ENCODE results near the gene SCP2D1.

Gene SCP2D1

DNA sequence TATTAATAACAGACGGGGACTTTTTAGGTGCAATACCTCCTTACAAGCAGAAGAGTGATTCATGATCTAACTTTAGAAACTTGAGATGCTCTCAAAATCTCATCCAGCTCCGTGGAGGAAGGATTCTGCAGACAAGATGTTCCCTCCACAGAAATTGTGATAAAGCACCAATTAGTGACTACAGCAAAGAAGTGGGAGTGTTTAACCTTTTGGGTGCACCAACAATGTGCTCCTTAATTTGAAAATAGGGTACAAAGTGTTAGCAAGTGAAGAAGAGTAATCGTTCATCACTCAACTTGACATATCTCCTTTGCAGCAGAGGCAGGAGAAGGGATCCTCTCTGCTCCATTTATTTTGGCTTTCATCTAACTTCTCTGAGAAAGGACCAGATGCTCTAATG lies 22.8 kb upstream of the SCP2D1 start:
- no peak overlapping the region for H3K9ac ChIP-seq (ENCODE audit: low read depth, low read length)
- H3K4me2 ChIP-seq (ENCODE audit: low read length): no peak overlapping the region
- peaks cover 4% of the 10 kb centered on the region for H3K4me1 ChIP-seq (ENCODE audit: control insufficient read depth, insufficient read depth, low read length)
- peaks cover 12% of the 10 kb centered on the region for H3K27me3 ChIP-seq (ENCODE audit: control insufficient read depth, insufficient read depth, low read length)
- no peaks in the 10 kb centered on the region for H3K9me3 ChIP-seq (replicated peaks; ENCODE audit: low read length)
- H3K4me3 ChIP-seq (ENCODE audit: low read length): no peak overlapping the region
- no peaks in the 10 kb centered on the region for H3K36me3 ChIP-seq (ENCODE audit: insufficient read depth, low read length)

DNA sequence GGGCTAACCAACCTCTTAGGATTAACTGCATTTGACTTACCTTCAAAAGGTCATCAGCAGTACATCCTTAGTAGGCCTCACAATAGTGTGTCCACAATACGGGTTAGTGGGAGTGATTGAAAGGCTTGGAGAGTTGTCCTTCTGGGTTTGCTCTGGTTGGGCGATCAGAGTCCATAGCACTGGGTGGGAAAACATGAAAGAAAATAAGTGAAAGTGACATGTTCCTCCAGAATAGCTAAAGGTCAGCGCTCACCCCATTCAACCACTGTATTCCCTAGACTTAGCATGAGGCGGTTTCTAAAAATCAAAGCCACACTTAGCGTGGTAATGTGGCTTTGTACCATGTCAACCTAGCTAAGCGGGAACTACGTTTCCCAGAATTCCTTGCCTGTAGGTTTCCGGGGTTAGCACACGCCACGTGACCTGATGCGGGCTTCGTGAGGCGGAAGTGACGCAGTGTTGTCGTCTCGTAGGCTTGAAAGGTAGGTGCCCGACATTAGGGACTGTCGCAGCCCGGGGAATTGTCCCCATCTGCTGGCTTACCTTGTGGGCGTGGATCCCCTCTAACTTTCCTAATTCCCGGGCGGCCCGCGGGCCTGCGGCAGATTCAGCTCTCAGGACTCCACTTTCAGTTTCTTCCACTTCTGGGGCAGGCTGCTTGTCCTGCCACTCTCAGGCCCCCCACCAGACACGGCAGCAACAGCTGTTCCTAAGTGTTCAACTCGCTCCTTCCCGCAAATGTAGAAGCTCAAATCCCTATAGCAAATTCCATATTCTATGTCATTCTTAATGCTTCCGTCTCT lies 19.8 kb upstream of the SCP2D1 start:
- Histone ChIP-seq H3K4me2 (ENCODE audit: low read length) (peak overlapping the region; percentile 86), H3K9me3 (replicated peaks; ENCODE audit: low read length) (no peaks in the 10 kb centered on the region), H3K36me3 (ENCODE audit: insufficient read depth, low read length) (no peaks in the 10 kb centered on the region), H3K4me1 (ENCODE audit: control insufficient read depth, insufficient read depth, low read length) (peaks cover 4% of the 10 kb centered on the region), H3K27me3 (ENCODE audit: control insufficient read depth, insufficient read depth, low read length) (peaks cover 9% of the 10 kb centered on the region), H3K4me3 (ENCODE audit: low read length) (peak overlapping the region; percentile 89), H3K9ac (ENCODE audit: low read depth, low read length) (peak overlapping the region; percentile 90)

GRCh38 chr20:18794428-18794787 lies 19.2 kb upstream of the SCP2D1 start:
- peak overlapping the region; percentile 89 for H3K4me3 ChIP-seq (ENCODE audit: low read length)
- H3K4me2 ChIP-seq (ENCODE audit: low read length): peak overlapping the region; percentile 86
- peaks cover 4% of the 10 kb centered on the region for H3K4me1 ChIP-seq (ENCODE audit: control insufficient read depth, insufficient read depth, low read length)
- no peaks in the 10 kb centered on the region for H3K36me3 ChIP-seq (ENCODE audit: insufficient read depth, low read length)
- H3K9me3 ChIP-seq (replicated peaks; ENCODE audit: low read length): no peaks in the 10 kb centered on the region
- peak overlapping the region; percentile 90 for H3K9ac ChIP-seq (ENCODE audit: low read depth, low read length)
- peaks cover 8% of the 10 kb centered on the region for H3K27me3 ChIP-seq (ENCODE audit: control insufficient read depth, insufficient read depth, low read length)

DNA sequence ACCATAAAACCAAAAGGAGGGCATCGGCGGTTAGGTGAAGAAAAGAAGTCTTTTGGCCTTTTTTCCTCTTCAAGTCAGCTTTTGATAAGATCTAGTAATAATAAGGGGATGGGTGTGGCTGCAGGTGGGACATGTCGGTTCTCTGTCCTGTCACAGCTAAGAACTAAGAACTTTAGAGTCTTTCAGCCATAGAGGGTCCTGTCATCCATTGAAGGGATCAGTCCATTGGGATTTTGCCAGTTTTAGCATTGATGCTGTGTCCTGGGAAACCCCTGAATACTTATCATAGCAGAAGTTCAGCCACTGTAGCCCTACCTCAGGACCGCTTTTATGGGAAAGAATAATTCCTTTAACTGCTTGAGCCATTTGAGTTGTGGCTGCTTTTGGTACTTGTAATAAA lies 18.2 kb upstream of the SCP2D1 start:
- H3K36me3 ChIP-seq (ENCODE audit: insufficient read depth, low read length): no peaks in the 10 kb centered on the region
- H3K4me1 ChIP-seq (ENCODE audit: control insufficient read depth, insufficient read depth, low read length): peaks cover 4% of the 10 kb centered on the region
- no peaks in the 10 kb centered on the region for H3K9me3 ChIP-seq (replicated peaks; ENCODE audit: low read length)
- H3K4me2 ChIP-seq (ENCODE audit: low read length): no peak overlapping the region
- no peak overlapping the region for H3K9ac ChIP-seq (ENCODE audit: low read depth, low read length)
- no peak overlapping the region for H3K4me3 ChIP-seq (ENCODE audit: low read length)
- H3K27me3 ChIP-seq (ENCODE audit: control insufficient read depth, insufficient read depth, low read length): peaks cover 4% of the 10 kb centered on the region

DNA sequence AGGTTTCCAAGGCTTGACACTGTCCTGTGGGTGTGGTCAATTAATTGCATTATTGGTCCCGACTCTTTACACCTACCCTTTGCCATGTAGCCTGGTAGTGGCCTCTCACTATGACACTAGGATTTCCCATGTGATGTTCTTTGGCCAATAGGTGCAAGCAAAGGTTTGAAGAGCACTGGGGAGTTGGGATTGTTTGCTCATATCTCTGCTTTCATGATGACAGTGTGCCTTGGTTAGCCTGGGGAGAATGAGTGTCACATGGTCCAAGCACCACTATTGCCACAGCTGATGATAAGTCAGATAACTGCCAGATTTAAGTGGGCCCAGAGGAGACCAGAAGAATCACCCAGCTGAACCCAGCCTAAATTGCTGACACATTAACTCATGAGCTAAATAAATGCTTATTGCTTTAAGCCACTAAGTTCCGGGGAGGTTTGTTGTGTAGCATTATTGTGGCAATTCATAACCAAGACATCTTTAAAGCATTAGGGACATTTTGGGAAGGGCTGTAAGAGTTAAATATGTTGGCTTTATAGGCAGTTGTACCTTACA lies 17.2 kb upstream of the SCP2D1 start:
- no peak overlapping the region for H3K9ac ChIP-seq (ENCODE audit: low read depth, low read length)
- peaks cover 4% of the 10 kb centered on the region for H3K4me1 ChIP-seq (ENCODE audit: control insufficient read depth, insufficient read depth, low read length)
- no peaks in the 10 kb centered on the region for H3K36me3 ChIP-seq (ENCODE audit: insufficient read depth, low read length)
- no peak overlapping the region for H3K4me3 ChIP-seq (ENCODE audit: low read length)
- H3K27me3 ChIP-seq (ENCODE audit: control insufficient read depth, insufficient read depth, low read length): no peaks in the 10 kb centered on the region
- H3K4me2 ChIP-seq (ENCODE audit: low read length): no peak overlapping the region
- H3K9me3 ChIP-seq (replicated peaks; ENCODE audit: low read length): no peaks in the 10 kb centered on the region

- no peaks in the 10 kb centered on the region for H3K9me3 ChIP-seq (replicated peaks; ENCODE audit: low read length)
Observed at GRCh38 chr20:18801516-18801915, 12.1 kb upstream of the SCP2D1 start.

DNA sequence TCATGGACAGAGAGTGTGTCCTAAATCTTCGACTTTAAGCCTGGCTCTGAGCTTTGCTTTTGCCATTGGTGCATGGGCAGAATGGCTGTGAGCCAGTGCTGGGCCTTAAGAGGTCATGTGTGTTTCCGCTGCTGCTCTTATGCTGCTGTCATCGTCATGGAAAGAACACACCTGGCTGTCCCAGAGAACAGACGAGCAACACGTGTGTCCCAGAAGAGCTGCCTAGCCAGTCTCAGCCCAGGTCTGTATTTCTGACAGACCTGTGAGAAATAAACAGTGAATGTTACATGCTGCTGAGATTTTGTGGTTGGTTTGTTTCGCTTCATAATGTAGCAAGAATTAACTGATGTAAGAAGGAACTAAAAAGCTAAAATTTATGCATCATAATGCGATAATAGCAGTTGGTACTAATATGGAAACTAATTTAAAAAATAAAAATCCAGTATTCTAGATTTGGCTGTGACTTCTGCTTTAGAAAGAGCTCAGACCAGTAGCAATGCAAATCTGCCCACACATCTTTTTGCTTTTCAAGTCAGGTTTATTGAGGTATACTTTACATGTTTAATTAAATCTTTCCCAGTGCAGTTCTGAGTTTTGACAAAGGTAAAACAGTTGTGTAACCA lies 11.5 kb upstream of the SCP2D1 start:
- Histone ChIP-seq H3K4me3 (ENCODE audit: low read length) (no peak overlapping the region), H3K9me3 (replicated peaks; ENCODE audit: low read length) (no peaks in the 10 kb centered on the region), H3K36me3 (ENCODE audit: insufficient read depth, low read length) (no peaks in the 10 kb centered on the region), H3K9ac (ENCODE audit: low read depth, low read length) (no peak overlapping the region), H3K27me3 (ENCODE audit: control insufficient read depth, insufficient read depth, low read length) (peaks cover 3% of the 10 kb centered on the region), H3K4me2 (ENCODE audit: low read length) (no peak overlapping the region), H3K4me1 (ENCODE audit: control insufficient read depth, insufficient read depth, low read length) (no peaks in the 10 kb centered on the region)

More at GRCh38 chr20:18801516-18801915, 12.1 kb upstream of the SCP2D1 start:
- H3K4me2 ChIP-seq (ENCODE audit: low read length): no peak overlapping the region
- H3K4me3 ChIP-seq (ENCODE audit: low read length): no peak overlapping the region
- H3K4me1 ChIP-seq (ENCODE audit: control insufficient read depth, insufficient read depth, low read length): no peaks in the 10 kb centered on the region
- H3K27me3 ChIP-seq (ENCODE audit: control insufficient read depth, insufficient read depth, low read length): peaks cover 3% of the 10 kb centered on the region
- no peak overlapping the region for H3K9ac ChIP-seq (ENCODE audit: low read depth, low read length)
- H3K36me3 ChIP-seq (ENCODE audit: insufficient read depth, low read length): no peaks in the 10 kb centered on the region

GRCh38 chr20:18805881-18806280 lies 7.7 kb upstream of the SCP2D1 start:
- Histone ChIP-seq H3K4me1 (ENCODE audit: control insufficient read depth, insufficient read depth, low read length) (no peaks in the 10 kb centered on the region), H3K9me3 (replicated peaks; ENCODE audit: low read length) (no peaks in the 10 kb centered on the region), H3K36me3 (ENCODE audit: insufficient read depth, low read length) (no peaks in the 10 kb centered on the region), H3K27me3 (ENCODE audit: control insufficient read depth, insufficient read depth, low read length) (peaks cover 3% of the 10 kb centered on the region), H3K4me3 (ENCODE audit: low read length) (no peak overlapping the region), H3K9ac (ENCODE audit: low read depth, low read length) (no peak overlapping the region), H3K4me2 (ENCODE audit: low read length) (no peak overlapping the region)

GRCh38 chr20:18808712-18809111 lies 4.9 kb upstream of the SCP2D1 start:
- Histone ChIP-seq H3K4me2 (ENCODE audit: low read length) (no peak overlapping the region), H3K36me3 (ENCODE audit: insufficient read depth, low read length) (no peaks in the 10 kb centered on the region), H3K9me3 (replicated peaks; ENCODE audit: low read length) (no peaks in the 10 kb centered on the region), H3K4me1 (ENCODE audit: control insufficient read depth, insufficient read depth, low read length) (no peaks in the 10 kb centered on the region), H3K27me3 (ENCODE audit: control insufficient read depth, insufficient read depth, low read length) (peaks cover 3% of the 10 kb centered on the region), H3K4me3 (ENCODE audit: low read length) (no peak overlapping the region), H3K9ac (ENCODE audit: low read depth, low read length) (no peak overlapping the region)

DNA sequence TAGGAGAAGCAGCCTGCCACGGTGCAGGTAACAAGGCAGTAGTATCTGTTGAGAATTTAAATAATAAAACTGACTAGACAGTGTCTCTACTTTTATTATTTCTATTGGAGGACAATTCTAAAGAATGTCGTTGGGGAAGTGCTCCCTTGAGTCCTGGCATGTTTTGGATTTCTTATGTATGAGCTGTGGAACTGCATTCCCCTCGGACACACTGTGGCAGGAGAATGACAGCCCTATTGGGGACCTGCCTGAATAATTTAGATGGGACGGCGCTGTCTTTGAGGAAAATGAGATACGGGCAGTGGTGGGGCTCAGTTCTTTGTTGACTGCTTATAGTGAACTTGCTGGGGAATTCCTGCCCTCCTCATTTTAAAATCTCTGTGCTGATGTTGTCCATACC lies 2.4 kb upstream of the SCP2D1 start:
- H3K36me3 ChIP-seq (ENCODE audit: insufficient read depth, low read length): no peaks in the 10 kb centered on the region
- H3K4me3 ChIP-seq (ENCODE audit: low read length): no peak overlapping the region
- H3K27me3 ChIP-seq (ENCODE audit: control insufficient read depth, insufficient read depth, low read length): no peaks in the 10 kb centered on the region
- H3K9ac ChIP-seq (ENCODE audit: low read depth, low read length): no peak overlapping the region
- H3K9me3 ChIP-seq (replicated peaks; ENCODE audit: low read length): no peaks in the 10 kb centered on the region
- no peaks in the 10 kb centered on the region for H3K4me1 ChIP-seq (ENCODE audit: control insufficient read depth, insufficient read depth, low read length)
- no peak overlapping the region for H3K4me2 ChIP-seq (ENCODE audit: low read length)

DNA sequence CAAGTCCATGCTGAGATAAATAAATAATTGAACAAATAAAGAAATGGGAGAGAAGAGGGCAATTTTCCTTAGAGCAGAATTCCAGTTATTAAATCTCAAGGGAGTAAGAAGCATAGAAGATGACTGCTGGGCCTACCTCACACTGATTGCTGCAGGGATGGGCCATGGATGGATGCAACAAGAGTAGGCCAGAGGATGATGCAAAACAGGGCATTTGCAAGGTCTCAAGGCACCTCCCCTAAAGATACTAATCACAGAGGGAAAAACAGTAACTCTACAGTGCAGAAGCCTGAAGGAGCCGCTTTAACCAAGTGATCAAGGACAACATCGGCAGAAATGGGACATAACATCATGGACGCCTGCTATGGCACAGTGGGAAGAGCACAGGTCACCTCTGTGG lies 1.7 kb upstream of the SCP2D1 start:
- H3K9ac ChIP-seq (ENCODE audit: low read depth, low read length): no peak overlapping the region
- H3K4me1 ChIP-seq (ENCODE audit: control insufficient read depth, insufficient read depth, low read length): no peaks in the 10 kb centered on the region
- no peak overlapping the region for H3K4me3 ChIP-seq (ENCODE audit: low read length)
- H3K4me2 ChIP-seq (ENCODE audit: low read length): no peak overlapping the region
- H3K9me3 ChIP-seq (replicated peaks; ENCODE audit: low read length): no peaks in the 10 kb centered on the region
- no peaks in the 10 kb centered on the region for H3K27me3 ChIP-seq (ENCODE audit: control insufficient read depth, insufficient read depth, low read length)
- no peaks in the 10 kb centered on the region for H3K36me3 ChIP-seq (ENCODE audit: insufficient read depth, low read length)

Data from skeletal muscle satellite cell (primary cell).